DMS53 treated with DMSO at 0.1 percent for 48 hours (cell line): ENCODE data around the gene ABHD17A.

Source experiments
- DNase-seq: peaks from one replicate; lab custom pipeline; 2025; ENCODE audit not compliant: unreplicated experiment; lab: John Stamatoyannopoulos, UW

Gene ABHD17A

DNA sequence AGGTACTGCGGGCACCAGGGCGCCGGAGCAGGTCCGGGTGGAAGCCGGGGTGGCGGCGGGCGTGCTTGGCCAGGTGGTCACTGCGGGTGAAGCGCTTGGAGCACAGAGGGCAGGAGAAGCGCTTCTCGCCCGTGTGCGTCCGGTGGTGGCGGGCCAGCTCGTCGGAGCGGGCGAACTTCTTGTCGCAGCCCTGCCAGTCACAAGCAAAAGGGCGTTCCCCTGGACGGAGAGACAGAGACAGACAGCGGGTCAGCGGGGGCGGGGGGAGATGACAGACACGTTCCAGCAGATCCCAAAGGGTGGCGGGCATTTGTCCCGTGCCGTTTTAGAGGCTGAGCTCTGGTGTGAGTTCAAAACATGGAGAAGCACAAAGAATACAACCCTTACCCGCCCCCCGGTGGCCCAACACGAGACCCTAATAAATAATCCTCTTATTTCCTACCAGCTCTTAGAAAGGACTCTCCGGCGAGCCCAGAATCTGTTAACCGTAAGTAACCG is 30.7 kb downstream of the ABHD17A start:
- no peak for DNase-seq

DNA sequence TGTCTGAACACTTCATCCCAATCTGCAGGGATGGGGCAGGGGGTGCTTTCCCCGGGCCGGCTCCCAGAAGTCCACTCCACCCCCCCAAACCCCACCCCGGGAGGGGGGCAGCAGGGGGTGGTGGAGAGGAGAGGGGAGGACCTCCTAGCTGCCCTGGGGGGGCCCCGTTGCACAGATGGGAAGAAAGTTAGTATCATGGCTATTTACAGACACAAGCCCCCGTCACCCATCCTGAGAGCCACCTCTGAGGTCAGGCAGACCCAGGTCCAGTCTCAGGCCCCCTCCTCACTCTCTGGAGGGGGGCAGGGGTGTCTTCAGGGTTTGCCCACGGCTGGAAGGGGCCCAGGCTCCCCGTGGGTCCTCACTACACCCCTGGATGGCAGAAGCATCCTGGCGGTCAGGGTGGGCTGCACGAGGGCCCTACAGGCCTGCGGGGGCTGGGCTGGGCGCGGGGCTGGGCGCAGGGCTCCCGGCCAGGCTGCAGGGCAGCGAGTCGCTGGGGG is 31.2 kb downstream of the ABHD17A start:
- no peak for DNase-seq

DNA sequence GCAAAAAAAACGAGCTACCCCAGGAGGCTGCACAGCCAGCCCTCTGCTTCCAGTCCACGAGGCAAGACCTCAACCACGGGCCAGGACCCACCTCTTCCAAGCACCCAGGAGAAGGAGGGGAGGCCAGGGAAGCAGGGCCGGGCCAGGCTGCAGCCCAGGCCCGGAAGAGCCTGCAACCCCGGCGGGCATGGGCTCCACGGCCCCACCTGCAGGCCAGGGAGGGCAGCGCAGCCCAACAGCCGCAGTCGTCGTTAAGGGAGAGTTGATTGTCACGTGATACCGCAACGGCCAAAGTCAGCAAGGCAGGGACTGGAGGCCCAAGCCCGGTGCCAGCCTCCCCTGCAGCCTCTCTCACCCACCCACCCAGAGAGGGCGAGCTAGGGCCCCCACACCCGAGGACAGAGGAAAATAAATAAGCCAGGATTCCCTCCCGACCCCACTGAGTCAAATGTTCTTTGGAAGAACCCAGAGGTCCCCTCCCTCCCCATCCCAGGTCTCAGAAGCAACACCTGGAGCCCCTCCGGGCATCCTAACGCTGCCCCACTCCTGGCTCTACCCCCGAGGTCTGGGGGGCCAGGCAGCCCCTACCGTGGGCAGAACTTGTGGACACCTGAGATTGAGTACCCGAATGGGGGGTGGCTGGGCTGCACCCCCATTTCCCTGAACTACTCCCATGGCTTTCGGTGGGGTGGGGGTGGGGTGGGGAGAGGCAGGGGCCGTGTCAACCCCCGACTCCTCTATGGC is 31.8 kb downstream of the ABHD17A start:
- DNase-seq, result peak; percentile 57

DNA sequence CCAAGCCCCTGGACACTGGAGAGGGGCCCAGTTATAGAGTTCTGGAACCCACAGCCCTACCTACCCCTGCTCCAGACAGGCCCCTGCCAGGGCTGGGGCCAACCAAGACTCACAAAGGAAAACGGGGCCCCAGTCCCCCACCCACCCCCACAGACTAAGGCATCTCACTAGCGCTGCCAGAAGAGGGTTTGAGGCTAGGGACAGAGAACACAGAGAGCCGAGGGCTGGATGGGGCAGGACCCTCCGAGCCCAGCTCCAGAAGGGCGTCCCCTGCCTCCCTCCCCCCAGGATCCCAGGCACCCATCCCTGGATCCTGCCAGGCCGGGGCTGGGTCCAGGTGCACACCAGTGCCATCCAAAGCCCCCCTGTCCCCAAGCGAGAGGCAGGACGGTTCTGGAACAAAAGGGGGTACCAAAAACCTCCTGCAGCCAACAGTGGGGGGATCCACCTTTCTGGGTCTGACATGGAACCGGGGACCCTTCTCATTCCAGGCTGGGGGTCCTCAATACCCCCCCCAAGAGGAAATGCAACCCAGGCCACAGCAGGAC is 32.6 kb downstream of the ABHD17A start:
- DNase-seq, result no peak

DNA sequence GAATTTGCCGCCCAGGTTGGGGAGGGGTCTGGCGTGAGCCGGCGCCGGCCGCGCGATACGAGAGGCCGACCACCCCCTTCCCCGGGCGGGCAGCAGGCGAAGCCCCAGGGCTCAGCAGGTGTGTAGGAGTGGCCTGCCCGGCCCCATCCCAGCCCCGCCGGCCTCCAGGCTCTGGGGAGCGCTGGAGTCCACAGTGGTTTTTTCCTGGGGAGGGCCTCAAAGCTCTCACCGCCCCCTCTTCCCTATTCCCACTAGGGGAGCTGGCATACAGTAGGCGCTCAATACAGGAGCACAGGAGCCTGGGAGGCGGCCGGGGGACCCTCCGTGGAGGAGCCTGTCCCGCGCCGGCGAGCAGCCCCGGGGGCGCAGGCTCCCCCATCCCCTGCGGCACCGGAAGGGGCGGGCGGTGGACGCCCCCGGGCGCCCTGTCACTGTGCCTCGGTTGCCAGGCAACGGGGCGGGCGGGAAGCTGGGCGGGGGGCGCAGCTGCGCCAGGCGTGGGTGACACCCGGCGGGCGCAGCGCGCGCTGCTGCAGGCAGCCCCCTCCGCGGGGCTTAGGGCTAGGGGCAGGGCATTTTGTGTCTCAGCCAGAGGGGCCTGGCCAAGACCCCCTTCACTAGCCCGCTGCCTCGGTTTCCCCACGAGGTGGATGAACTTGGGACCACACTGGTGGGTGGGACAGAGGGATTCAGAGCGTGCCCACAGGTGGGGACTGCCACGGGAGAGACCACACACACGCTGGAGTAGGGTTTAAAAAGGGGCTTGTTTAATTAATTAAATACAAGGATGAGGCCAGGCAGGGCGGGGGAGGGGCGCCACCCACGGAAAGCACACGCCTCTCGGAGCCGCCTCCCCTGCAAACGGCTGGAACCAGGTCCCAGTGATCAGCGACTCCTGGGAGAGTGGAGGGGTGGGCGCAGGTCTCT is 33.4 kb downstream of the ABHD17A start:
- DNase-seq, result no peak

DNA sequence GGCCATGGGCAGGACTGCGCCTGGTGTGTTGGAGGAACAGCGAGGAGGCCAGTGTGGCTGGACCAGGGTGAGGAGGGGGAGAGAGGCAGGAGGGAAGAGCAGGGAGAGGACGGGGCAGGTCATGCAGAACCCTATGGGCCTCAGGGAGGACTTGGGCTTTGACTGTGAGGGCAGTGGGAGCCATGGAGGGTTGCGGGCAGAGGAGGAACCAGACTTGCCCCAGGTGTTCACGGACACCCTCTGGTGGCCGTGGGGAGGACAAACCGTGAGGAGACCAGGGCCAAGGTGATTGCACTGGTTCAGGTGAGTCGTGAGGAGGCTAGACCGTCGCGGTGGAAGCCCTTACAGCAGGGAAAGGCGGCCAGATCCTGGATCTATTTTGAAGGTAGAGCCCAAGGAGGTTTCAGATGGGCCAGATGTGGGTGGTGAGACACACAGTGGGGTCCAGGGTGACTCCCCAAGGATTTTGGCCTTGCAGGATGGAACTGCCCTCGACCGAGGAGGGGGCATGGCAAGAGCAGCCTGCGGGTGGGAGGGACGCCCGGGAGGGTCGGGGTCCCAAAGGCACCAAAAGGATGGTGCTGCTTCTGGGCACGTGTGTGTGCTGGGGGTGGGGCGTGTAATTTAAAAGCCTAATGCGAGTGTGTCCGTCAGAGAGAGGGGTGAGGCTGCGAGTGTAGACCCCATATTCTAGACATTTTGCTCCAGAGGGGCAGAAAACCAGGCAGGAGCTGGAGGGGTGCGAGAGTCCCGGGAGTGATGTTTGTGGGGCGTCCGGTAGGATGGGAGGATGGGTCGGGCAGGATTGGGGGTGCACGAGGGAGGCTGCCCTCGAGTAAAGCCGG is 34.3 kb downstream of the ABHD17A start:
- DNase-seq, result no peak

DNA sequence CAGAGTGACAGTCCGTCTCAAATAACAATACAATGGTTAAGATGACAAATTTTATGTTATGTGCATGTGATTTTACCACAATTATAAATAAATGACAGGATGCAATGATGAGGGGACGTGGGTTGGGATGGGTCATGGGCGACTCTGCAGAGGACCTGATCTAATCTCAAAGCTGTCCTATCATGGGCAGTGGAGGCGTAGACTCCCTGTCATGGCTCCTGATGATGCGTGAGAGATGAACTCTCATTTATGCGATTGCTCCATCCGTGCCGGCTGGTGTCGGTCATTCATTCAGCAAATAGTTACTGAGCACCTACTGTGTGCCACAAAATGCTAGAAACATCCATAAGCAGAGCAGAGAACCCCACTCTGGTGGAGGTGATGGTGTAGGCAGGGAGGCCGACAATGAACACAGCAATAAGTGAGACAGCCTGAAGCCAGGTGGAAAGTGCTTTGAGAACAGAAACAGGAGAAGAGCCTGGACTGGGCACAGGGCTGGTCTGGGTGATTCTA is 35.4 kb downstream of the ABHD17A start:
- no peak for DNase-seq

DNA sequence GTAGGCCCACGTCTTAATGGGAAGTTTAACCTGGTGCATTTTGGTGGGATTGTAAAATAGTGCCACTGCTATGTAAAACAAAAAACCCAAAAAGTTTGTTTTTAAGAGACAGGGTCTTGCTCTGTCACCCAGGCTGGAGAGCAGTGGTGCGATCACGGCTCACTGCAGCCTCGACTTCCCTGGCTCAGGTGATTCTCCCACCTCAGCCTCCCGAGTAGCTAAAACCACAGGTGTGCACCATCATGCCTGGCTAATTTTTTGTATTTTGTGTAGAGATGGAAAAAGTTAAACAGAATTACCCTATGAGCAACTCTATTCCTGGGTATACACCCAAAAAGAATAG is 36.2 kb downstream of the ABHD17A start:
- DNase-seq, result no peak

DNA sequence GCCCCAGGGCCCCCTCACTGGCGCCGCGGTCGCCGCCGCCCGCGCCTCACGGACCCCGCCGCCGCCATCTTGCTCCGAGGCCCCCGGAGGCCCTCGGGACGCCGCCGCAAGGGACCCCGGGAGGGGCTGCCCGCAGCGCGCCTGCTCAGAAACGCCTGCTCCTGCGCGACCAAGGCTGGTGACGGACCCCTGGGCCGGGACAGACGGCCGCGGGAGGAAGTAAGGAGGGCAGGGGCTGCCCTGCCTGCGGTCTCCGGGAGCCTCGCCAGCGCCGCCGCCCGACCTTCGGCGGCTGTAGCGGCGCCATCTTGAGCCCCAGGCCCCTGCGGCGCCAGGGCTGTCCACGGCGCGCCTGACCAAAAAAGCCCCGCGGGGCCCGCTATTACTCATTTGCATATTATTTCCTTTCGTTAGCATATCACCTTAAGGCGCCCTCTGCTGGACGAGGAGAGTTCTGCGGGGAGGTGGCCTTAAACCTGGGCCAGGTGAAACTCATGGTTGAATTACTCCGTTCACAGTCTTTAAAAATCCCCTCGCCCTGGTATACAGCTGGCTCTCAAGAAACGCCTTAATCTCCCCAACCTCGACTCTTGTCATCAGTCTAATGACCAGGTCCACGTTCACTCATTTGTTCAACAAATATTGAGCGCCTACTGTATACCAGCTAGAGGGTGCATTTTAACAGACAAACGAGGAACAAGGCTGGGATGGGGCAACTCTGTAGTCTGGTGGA is 36.7 kb downstream of the ABHD17A start, which contains the start of gene REXO1:
REXO1 (minus strand) TSS at position 85 of the 733 bp plus-strand sequence. CDS start 125 bp downstream, outside the sequence.
- peak; percentile 84 for DNase-seq

DNA sequence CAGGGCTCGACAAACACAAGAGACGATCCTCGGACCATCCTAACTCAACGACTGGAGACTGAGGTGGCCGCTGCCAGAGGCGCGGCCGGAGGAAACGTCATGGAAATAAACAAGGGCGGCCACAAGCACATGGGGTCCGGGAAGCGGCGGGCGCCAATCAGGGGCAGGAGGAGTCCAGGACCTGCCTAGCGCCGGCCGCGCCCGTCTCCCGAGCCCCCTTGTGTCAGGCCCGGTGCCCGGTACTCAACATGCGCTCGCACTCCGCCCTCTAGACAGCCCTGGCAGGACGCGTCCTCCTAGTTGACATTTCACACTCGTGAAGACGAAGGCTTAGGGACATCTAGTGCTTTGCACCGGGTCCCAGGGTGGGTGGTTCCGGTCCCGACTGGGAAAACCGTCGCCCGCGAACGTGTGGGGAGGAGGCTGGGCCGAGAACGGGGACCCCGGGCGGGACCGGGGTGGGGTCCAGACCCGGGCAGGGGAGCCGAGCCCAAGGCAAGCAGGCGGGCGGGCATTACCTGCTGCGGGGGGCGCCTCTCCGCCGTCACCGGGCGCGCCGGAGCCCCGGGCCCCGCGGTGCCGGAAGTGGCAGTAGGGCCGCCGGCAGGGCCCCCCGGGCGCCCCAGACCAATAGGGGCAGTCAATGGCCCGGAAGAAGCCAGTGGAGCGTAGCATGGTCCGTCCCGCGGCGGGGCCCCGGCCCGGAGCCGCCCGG is 37.5 kb downstream of the ABHD17A start:
- DNase-seq, result no peak

DNA sequence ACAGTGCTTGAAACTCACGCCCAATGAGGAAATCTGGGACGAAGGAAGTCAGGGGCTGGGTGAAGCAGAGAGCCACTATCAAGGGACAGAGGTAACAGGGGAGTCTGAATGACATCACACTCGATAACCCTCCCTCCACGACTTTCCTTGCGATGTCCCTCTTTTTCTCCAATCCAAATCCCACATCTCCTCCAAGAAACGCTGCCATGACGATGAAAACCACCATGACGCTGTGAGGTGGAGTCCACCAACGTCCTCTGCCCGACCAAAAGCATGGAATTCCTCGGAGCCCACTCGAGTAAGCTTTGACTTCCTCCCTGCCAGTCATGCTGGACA is 38.0 kb downstream of the ABHD17A start:
- no peak for DNase-seq

DNA sequence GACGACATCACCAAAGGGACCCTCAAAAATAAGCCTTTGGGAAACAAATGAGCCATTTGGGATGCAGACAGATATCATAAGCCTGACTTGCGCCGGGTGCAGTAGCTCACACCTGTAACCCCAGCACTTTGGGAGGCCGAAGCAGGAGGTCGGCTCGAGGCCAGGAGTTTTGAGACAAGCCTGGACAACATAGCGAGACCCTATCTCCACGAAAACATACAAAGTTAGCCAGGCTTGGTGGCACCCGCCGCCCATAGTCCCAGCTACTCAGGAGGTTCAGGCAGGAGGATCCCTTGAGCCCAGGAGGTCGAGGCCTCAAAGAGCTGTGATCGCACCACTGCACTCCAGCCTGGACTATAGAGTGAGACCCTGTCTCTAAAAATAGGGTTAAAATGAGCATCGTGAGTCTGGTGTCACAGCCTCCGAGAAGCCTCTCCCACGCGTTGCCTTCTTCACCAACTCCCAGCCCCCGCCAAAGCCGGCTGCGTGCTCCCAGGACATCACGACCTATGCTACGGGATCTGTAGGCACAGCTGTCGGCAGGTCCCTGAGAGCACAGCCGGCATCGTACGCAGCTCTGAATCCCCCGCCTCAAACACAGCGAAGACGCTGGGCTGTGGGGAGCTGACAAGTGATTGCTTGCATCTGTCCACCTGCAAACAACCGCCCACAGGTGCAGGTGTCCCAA is 38.6 kb downstream of the ABHD17A start:
- DNase-seq, result no peak

DNA sequence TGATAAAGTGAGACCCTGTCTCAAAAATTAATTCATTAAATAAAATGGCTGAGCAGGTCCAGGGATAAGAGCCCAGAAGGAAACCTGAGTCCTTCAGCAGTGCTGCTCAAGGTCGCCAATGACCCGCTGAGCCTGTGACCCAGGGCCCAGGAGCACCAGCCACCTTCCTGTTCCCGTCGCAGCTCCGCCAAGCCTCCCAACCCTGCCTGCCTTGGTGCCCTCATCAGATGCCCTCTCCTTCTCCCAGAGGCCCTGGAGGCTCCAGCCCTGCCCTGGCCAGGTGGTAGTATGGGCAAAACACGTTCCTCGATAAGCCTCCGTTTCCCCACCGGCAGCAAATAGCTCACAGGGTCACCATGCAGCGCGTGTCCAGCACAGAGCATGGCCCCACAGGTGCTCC is 39.7 kb downstream of the ABHD17A start:
- DNase-seq, result no peak

DNA sequence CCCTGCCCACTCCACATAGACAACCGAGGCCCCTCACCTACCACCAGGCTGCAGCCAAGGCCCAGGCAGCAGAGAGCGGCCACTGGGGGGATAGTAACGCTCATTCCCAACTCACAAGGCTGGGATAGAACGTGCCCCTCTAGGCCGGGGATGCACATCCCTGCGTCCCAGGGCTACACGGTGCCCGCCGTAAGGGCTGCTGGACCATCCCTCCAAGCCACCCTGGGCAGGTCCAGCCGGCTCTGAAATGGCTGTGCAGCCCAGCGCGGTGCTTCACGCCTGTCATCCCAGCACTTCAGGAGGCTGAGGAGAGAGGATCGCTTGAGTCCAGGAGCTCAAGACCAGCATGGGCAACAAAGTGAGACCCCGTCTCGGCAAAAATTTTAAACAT is 40.2 kb downstream of the ABHD17A start:
- no peak for DNase-seq

DNA sequence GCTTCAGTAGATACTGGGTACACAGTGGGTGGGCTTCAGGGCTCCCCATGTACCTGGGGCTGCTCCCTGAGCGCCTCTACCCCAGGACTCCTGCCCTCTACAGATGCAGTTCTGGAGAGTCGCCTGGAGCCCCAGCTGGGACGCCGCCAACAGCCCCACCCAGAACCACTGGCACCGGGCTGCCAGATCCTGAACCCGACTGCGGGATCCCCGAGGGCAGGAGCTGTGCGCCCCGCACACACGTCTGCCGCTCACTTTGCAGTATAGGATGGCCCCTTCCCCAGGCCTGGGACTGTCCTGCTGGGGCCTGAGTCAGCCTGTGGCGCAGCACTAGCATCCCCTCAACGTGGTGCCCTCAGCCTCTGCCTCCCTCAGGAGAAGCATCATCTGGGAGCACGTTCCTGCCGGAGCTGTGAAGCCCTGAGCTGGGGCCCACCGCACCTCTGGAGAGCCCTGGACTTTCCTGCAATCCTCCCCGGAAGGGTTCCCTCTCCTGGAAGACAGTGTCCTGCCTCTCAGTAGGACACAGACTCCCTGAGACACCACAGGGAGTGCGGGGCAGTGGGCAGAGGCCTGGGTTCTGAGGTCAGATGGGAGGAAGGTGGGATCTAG is 40.7 kb downstream of the ABHD17A start:
- no peak for DNase-seq

DNA sequence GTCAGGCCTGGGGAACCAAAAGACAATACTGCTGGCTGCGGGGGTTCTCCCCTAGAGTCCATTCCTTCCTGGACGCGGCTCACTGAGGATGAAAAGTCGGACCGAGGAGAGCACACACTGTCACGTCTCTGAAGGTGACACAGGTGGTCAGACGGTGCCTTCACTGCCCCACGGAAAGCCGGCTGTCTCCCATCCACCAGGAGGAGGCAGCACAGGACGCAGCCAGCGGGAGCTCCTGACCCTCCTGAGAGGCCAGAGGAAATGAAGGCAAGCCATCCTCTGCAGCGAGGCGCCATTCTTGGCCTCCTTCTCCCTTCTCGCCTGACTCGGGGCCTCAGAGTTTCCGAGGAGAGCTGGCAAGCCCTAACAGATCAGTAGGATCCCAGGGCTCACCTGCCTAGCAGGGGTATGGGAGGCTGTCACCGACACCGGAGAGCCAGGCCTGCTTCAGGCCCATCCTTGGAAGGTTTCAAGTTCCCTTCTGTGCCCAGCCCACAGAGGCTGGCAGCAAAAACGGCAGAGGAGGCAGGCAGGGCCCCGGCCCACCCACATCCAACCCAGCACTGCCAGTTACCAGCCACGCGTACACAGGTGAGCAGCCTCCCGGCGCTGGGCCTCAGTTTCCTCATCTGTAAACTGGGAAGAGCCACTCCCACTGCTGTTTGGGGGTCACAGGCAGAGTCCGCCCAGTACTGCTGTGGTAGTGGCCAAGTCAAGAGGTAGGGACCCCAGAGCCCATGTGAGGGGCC is 41.5 kb downstream of the ABHD17A start:
- DNase-seq, result no peak

DNA sequence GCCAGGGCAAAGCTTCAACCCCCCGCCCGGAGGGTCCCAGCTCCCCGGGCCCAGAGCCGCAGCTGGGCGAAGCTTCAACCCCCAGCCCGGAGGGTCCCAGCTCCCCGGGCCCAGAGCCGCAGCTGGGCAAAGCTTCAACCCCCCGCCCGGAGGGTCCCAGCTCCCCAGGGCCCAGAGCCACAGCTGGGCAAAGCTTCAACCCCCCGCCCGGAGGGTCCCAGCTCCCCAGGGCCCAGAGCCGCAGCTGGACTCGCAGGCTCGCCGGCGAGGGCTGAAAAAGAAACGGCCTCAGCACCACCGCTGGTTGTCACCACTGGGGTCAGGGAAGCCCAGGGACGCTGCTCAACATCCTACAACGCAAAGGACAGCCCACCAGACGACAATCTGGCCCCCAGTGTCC is 42.2 kb downstream of the ABHD17A start:
- no peak for DNase-seq
